Stimulated activated naive CD8-positive, alpha-beta T cell treated with anti-CD3 and anti-CD28 coated beads, Interleukin-15, Interleukin-2, amounts not matched to agents 100 ng/mL and 50 ng/mL, for 24 hours (primary cell): Measurements from ENCODE around the gene FRMD4A.
A peak's percentile ranks its signal among the peaks of the same experiment; 100 is the strongest.

Experiments
- H3K27ac Mint-ChIP-seq: one replicate; pipeline ENCODE4 v1.8.0; 2021; ENCODE audit warnings: mild to moderate bottlenecking, mixed read lengths
- H3K27me3 Mint-ChIP-seq: one replicate; pipeline ENCODE4 v1.8.0; 2021; ENCODE audit warnings: mixed read lengths
- H3K36me3 Mint-ChIP-seq: one replicate; pipeline ENCODE4 v1.8.0; 2021; ENCODE audit warnings: low read depth, mixed read lengths
- H3K4me1 Mint-ChIP-seq: one replicate; pipeline ENCODE4 v1.8.0; 2021; ENCODE audit warnings: low read depth, mixed read lengths
- H3K4me3 Mint-ChIP-seq: one replicate; pipeline ENCODE4 v1.8.0; 2021; ENCODE audit warnings: mild to moderate bottlenecking, mixed read lengths
- H3K9me3 Mint-ChIP-seq: one replicate; pipeline ENCODE4 v1.8.0; 2021; ENCODE audit warnings: mixed read lengths

The FRMD4A gene

DNA sequence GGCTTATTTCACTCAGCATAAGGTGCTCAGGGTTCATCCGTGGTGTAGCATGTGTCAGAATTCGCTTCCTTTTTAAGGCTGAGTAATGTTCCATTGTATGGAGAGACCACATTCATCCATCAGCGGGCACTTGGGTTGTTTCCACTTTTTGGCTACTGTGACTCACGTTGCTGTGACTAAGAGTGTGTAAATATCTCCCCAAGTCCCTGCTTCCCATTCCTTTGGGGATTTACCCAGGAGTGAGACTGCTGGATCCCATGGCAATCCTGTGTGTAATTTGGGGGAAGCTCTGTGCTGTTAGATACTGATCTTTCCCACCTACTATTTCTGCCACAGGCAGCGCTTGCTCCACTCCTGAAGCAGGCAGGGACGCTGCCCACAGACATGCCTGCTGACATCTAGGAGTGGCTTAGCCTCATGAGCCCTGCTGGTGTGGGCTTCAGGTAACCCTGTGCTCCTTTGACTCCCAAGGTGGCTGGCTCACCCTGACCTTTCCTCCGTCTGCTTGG is 346.0 kb downstream of the FRMD4A start:
- Mint-ChIP-seq H3K4me1 (peaks cover 19% of the 10 kb centered on the region), H3K27ac (no peak overlapping the region), H3K9me3 (no peaks in the 10 kb centered on the region), H3K4me3 (no peak overlapping the region), H3K27me3 (no peaks in the 10 kb centered on the region), H3K36me3 (no peaks in the 10 kb centered on the region)

- Mint-ChIP-seq H3K36me3 (no peaks in the 10 kb centered on the region), H3K27me3 (no peaks in the 10 kb centered on the region), H3K4me3 (no peak overlapping the region), H3K4me1 (peaks cover 16% of the 10 kb centered on the region), H3K9me3 (no peaks in the 10 kb centered on the region), H3K27ac (no peak overlapping the region)
Observed at GRCh38 chr10:13983035-13983434, 347.7 kb downstream of the FRMD4A start.

DNA sequence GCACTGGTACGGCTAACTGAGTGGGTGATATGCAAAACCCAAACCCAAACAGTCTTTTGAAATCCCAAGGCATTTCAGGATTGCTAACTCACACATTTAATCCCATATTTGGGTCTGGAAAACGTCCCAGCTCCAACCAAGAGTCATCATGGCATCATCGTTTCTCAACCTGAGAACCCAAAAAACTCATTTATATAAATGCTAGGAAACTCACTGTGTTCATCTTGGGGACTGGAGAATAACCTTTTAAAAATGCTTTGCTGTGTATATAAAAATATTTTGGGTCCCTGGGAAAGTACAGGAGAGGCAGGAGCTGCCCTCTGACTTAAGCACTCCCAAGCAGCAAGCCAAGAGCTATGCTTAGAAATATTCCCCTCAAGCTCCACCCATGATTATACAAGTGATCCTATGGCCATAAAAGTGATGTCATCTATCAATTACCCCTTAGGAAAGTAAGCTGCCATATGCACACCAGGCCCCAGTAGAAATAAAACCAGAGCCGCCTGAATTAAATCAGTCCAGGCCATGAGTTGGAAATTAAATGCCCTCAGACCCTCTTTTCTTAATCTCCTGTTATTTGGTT is 352.1 kb downstream of the FRMD4A start:
- H3K27me3 Mint-ChIP-seq = no peaks in the 10 kb centered on the region
- no peak overlapping the region for H3K4me3 Mint-ChIP-seq
- H3K27ac Mint-ChIP-seq = no peak overlapping the region
- no peaks in the 10 kb centered on the region for H3K4me1 Mint-ChIP-seq
- no peaks in the 10 kb centered on the region for H3K9me3 Mint-ChIP-seq
- no peaks in the 10 kb centered on the region for H3K36me3 Mint-ChIP-seq

DNA sequence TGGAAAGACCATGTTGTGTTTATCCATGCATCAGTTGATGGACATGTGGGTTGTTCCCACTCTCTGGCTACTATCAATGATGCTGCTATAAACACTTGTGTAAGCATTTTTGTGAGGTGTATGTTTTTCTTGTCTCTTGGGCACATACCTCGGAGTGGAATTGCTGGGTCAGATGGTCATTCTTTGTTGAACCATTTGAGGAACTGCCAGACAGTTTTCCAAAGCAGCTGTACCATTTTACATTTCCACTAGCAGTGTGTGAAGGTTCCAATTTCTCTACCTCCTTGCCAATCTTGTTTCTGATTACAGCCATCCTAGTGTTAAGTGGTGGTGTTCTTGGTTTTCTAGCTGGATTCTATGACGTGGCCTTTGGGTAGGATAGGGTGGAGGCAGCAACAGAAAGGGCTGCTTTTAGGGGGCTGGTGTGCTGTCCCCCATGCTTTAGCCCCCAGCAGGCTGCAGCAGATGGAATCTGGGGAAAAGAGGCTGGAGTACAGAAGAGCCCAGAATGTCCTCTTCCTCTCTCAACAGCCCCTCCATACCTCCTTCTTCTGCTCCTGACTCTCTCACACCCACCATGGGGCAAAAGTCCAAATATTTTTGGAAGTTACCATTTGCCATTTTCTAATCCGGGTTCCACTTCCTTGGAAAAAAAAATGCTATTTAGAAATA is 352.7 kb downstream of the FRMD4A start:
- no peaks in the 10 kb centered on the region for H3K4me1 Mint-ChIP-seq
- H3K36me3 Mint-ChIP-seq = no peaks in the 10 kb centered on the region
- no peak overlapping the region for H3K27ac Mint-ChIP-seq
- no peaks in the 10 kb centered on the region for H3K27me3 Mint-ChIP-seq
- no peaks in the 10 kb centered on the region for H3K9me3 Mint-ChIP-seq
- no peak overlapping the region for H3K4me3 Mint-ChIP-seq

GRCh38 chr10:13973742-13974141 is 357.0 kb downstream of the FRMD4A start:
- Mint-ChIP-seq H3K27ac (no peak overlapping the region), H3K9me3 (no peaks in the 10 kb centered on the region), H3K27me3 (peaks cover 15% of the 10 kb centered on the region), H3K36me3 (no peaks in the 10 kb centered on the region), H3K4me1 (peaks cover 18% of the 10 kb centered on the region), H3K4me3 (no peak overlapping the region)

DNA sequence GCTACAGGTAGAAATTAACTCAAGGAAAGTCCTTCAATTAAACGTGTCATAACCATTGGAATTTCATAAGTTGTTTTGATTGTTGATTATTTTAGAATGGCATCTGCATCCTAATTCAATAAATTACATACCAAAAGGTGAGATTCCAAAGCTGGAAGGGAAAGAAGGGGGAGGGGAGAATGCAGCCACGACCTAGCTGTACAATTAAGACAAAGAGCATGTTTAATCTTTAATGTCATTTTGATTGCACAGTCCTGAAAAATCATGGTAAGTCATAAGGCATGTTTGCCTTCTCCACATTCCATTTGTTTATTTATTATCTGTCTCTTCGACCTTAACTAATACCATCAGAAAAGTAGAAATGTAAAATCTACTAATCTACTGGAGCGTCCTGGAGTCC is 358.1 kb downstream of the FRMD4A start:
- Mint-ChIP-seq H3K27ac (no peak overlapping the region), H3K27me3 (peaks cover 15% of the 10 kb centered on the region), H3K9me3 (no peaks in the 10 kb centered on the region), H3K4me1 (peaks cover 18% of the 10 kb centered on the region), H3K36me3 (no peaks in the 10 kb centered on the region), H3K4me3 (no peak overlapping the region)

- no peaks in the 10 kb centered on the region for H3K9me3 Mint-ChIP-seq
- H3K4me1 Mint-ChIP-seq = peaks cover 18% of the 10 kb centered on the region
- H3K27me3 Mint-ChIP-seq = peaks cover 15% of the 10 kb centered on the region
- H3K36me3 Mint-ChIP-seq = no peaks in the 10 kb centered on the region
- no peak overlapping the region for H3K4me3 Mint-ChIP-seq
- H3K27ac Mint-ChIP-seq = peak overlapping the region; percentile 53
Observed at GRCh38 chr10:13971601-13972475, 358.9 kb downstream of the FRMD4A start.

GRCh38 chr10:13970957-13971353 is 359.8 kb downstream of the FRMD4A start:
- H3K36me3 Mint-ChIP-seq = no peaks in the 10 kb centered on the region

DNA sequence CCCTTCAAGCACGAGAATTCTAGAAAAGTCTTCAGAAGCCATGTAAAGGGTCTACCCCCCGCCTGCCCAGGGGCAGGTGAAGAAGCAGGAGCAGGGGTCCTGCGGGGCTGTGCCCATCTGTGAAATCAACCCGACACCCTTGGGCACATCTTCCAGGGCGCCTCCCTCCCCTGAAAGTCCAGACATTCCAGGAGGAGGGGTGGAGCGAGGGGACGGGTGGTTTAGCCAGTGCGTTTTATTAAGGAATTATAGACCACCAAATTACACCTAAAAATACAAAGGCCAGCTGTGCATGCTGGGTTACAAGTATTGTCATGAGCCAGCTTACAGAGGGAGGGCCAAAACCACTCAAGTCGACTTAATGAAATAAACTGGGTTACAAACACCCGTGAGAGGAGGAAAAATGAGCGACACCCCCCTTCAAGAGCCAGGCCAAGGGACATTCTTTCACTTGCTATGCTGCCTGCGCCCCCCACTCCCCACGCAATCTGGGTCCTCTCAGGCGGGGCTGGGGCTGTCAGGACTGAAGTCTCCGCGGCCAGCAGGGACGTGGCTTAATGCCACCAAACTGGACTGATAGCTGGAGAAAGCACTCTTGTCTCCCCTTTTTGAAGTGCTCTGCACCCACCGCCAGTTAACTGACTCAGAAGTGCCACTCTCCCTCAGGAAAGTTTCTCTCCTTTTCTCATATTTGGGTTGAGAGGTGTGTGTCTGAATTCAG is 360.3 kb downstream of the FRMD4A start:
- Mint-ChIP-seq H3K9me3 (no peaks in the 10 kb centered on the region), H3K27ac (no peak overlapping the region), H3K27me3 (peaks cover 18% of the 10 kb centered on the region), H3K36me3 (no peaks in the 10 kb centered on the region), H3K4me3 (no peak overlapping the region), H3K4me1 (peaks cover 18% of the 10 kb centered on the region)

More at GRCh38 chr10:13970957-13971353, 359.8 kb downstream of the FRMD4A start:
- Mint-ChIP-seq H3K4me3 (no peak overlapping the region), H3K27ac (no peak overlapping the region), H3K9me3 (no peaks in the 10 kb centered on the region), H3K4me1 (peaks cover 18% of the 10 kb centered on the region), H3K27me3 (peaks cover 15% of the 10 kb centered on the region)

DNA sequence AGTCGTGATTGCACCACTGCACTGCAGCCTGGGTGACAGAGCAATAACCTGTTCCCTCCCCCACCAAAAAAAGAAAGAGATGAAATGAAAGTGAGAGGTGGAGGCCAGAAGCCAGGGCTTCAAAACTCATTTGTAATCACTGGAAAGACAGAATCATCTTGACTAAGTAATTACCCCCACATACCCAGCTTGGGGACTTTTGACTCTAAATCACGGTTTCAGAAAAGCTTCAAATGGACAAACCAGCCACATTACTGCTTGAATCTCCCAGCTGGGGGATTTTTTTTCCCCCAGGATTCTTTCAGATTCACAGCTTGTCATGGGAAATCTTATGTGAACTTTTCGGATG is 361.0 kb downstream of the FRMD4A start:
- Mint-ChIP-seq H3K27ac (no peak overlapping the region), H3K36me3 (no peaks in the 10 kb centered on the region), H3K4me3 (no peak overlapping the region), H3K27me3 (peaks cover 18% of the 10 kb centered on the region), H3K9me3 (no peaks in the 10 kb centered on the region), H3K4me1 (peaks cover 18% of the 10 kb centered on the region)

DNA sequence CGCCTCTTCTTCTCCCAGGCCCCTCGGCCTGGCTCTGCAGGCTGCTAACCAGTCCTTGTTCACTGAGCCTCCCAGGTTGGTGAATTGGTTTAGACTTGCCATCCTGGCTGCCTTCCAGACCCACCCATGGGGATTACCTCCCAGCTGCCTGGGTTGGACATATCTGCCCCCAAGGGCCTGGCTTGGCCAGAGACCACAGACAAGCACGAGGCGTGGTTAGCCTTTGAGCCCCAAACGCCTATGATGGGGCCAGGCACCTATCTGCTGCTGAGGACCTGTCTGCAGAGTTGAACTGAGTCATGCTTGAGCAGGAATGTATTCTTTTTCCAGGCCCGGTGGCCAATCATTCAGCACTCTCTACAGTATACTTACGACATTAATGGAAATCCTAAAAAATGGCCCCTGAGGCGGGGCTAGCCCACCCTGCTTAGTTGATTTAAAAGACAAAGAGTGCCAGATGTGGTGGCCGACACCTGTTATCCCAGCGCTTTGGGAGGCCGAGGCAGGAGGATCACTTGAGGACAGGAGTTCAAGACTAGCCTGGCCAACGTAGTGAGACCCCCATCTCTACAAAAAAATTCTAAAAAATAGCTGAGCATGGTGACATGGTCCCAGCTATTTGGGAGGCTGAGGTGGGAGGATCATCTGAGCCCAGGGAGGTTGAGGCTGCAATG is 361.5 kb downstream of the FRMD4A start:
- Mint-ChIP-seq H3K36me3 (no peaks in the 10 kb centered on the region), H3K27me3 (peaks cover 18% of the 10 kb centered on the region), H3K9me3 (no peaks in the 10 kb centered on the region), H3K4me3 (no peak overlapping the region), H3K4me1 (peaks cover 18% of the 10 kb centered on the region), H3K27ac (no peak overlapping the region)

DNA sequence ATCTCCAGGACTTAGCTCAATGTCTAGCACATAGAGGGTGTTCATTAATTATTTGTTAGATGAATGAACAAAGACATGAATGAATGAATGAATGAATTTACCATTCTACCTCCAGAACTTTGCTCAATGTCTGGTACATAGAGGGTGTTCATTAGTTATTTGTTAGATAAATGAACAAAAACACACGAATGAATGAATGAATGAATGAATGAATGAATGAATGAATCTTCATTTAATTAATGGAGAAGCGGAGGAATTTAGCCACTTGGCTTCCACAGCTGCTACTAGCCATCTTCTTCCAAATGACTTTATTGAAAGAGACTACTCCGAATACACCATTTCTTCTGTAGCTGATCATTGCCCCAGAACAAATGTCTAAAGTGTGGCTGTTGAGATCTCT is 368.9 kb downstream of the FRMD4A start:
- H3K4me1 Mint-ChIP-seq = peaks cover 11% of the 10 kb centered on the region
- H3K4me3 Mint-ChIP-seq = no peak overlapping the region
- peaks cover 23% of the 10 kb centered on the region for H3K27me3 Mint-ChIP-seq
- no peaks in the 10 kb centered on the region for H3K36me3 Mint-ChIP-seq
- no peaks in the 10 kb centered on the region for H3K9me3 Mint-ChIP-seq
- H3K27ac Mint-ChIP-seq = no peak overlapping the region

DNA sequence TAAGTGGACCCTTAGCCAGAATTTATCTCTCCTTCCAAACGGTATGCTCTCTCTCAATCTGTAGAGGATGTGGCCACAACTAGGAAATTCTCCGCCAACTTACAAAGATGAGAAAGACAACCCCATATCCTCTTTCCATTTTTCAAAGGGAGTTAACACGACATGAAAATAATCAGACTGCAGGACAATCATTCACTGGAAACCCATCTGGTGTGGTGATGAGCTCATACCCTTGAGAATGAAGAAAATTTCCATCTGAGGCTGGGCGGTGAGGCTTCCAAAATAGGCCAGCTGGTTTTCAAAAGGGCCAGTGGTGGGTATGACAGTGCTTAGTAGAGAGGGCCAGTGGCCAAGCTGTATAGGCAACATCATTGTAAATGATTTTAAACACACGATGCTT is 369.6 kb downstream of the FRMD4A start:
- H3K4me3 Mint-ChIP-seq = no peak overlapping the region

DNA sequence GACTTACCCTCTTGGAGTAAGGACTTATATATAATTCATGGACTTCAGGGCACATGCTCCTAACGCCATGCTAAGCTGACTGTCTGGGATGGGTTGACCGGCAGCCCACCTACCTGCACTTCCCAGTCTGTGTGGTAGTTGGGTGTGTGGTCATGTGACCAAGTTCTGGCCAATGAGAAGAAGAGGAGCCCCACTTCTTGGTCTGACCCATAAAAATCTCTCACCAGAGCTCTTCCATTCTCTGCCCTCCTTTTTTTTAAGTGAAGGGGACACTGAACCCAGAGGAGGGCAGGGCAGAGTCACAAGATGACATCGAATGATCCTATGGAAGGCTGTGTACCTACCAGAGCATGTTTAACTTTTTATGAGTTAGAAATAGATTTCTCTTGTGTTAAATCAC is 370.1 kb downstream of the FRMD4A start:
- Mint-ChIP-seq H3K4me1 (peaks cover 11% of the 10 kb centered on the region), H3K4me3 (no peak overlapping the region), H3K9me3 (no peaks in the 10 kb centered on the region), H3K36me3 (no peaks in the 10 kb centered on the region), H3K27me3 (peaks cover 22% of the 10 kb centered on the region), H3K27ac (no peak overlapping the region)

More for the DNA sequence above, 369.6 kb downstream of the FRMD4A start:
- Mint-ChIP-seq H3K9me3 (no peaks in the 10 kb centered on the region), H3K27me3 (peaks cover 23% of the 10 kb centered on the region), H3K4me1 (peaks cover 11% of the 10 kb centered on the region), H3K36me3 (no peaks in the 10 kb centered on the region), H3K27ac (no peak overlapping the region)
